ENCODE results near the gene PPP2R5C.

PPP2R5C gene

DNA sequence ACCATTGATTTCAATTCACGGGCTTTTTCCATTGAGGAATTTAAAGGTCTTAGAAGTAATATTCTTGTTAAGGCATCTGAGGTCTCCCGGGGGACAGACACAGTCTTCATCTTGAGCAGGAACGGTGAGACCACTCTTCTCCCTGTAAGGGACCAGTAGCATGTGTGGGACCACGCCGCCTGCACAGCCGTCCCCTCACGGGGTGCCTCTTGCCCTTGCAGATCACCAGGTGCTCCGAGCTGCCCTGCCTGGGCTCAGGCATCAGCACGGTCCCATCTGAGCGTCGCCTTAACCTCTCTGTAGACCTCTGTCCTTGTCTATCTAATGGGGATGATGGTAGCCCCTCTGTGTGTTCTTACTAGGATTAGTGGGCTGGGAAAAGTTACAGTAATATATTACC lies 74.1 kb downstream of the PPP2R5C start:
- ATAC-seq = no peak
- TF ChIP-seq ZFP30 (CRISPR knock-in tag; IDR thresholded peaks at IDR 0.05) (no peak), GLIS3 (CRISPR knock-in tag; IDR thresholded peaks at IDR 0.05) (no peak), PPARA (CRISPR knock-in tag; IDR thresholded peaks at IDR 0.05; ENCODE audit: borderline replicate concordance) (no peak), ARNTL (CRISPR knock-in tag; IDR thresholded peaks at IDR 0.05; ENCODE audit: borderline replicate concordance, low read depth) (no peak), ZFP3 (CRISPR knock-in tag; IDR thresholded peaks at IDR 0.05) (no peak), TOX (CRISPR knock-in tag; IDR thresholded peaks at IDR 0.05; ENCODE audit: borderline replicate concordance) (no peak), CSDC2 (CRISPR knock-in tag; IDR thresholded peaks at IDR 0.05) (no peak), ESRRG (CRISPR knock-in tag; IDR thresholded peaks at IDR 0.05) (no peak), RARB (CRISPR knock-in tag; IDR thresholded peaks at IDR 0.05) (no peak), ZC3H10 (CRISPR knock-in tag; IDR thresholded peaks at IDR 0.05) (no peak), PATZ1 (CRISPR knock-in tag; IDR thresholded peaks at IDR 0.05; ENCODE audit: borderline replicate concordance) (no peak), OSR1 (CRISPR knock-in tag; IDR thresholded peaks at IDR 0.05) (no peak), SNAI2 (CRISPR knock-in tag; IDR thresholded peaks at IDR 0.05) (no peak), BACH2 (CRISPR knock-in tag; IDR thresholded peaks at IDR 0.05; ENCODE audit: borderline replicate concordance) (no peak), ZNF565 (CRISPR knock-in tag; conservative IDR thresholded peaks at IDR 0.05; ENCODE audit: low read depth) (no peak), TCF4 (CRISPR knock-in tag; IDR thresholded peaks at IDR 0.05; ENCODE audit: borderline replicate concordance) (no peak)
- TF ChIP-seq, protein P1, sequence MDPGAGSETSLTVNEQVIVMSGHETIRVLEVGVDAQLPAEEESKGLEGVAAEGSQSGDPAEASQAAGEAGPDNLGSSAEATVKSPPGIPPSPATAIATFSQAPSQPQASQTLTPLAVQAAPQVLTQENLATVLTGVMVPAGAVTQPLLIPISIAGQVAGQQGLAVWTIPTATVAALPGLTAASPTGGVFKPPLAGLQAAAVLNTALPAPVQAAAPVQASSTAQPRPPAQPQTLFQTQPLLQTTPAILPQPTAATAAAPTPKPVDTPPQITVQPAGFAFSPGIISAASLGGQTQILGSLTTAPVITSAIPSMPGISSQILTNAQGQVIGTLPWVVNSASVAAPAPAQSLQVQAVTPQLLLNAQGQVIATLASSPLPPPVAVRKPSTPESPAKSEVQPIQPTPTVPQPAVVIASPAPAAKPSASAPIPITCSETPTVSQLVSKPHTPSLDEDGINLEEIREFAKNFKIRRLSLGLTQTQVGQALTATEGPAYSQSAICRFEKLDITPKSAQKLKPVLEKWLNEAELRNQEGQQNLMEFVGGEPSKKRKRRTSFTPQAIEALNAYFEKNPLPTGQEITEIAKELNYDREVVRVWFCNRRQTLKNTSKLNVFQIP (CRISPR knock-in tag; IDR thresholded peaks at IDR 0.05; ENCODE audit: borderline replicate concordance, low read depth) = no peak
- TF ChIP-seq, protein P2, sequence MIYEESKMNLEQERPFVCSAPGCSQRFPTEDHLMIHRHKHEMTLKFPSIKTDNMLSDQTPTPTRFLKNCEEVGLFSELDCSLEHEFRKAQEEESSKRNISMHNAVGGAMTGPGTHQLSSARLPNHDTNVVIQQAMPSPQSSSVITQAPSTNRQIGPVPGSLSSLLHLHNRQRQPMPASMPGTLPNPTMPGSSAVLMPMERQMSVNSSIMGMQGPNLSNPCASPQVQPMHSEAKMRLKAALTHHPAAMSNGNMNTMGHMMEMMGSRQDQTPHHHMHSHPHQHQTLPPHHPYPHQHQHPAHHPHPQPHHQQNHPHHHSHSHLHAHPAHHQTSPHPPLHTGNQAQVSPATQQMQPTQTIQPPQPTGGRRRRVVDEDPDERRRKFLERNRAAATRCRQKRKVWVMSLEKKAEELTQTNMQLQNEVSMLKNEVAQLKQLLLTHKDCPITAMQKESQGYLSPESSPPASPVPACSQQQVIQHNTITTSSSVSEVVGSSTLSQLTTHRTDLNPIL (CRISPR knock-in tag; IDR thresholded peaks at IDR 0.05; ENCODE audit: low read depth) = no peak
- TF ChIP-seq, protein P3, sequence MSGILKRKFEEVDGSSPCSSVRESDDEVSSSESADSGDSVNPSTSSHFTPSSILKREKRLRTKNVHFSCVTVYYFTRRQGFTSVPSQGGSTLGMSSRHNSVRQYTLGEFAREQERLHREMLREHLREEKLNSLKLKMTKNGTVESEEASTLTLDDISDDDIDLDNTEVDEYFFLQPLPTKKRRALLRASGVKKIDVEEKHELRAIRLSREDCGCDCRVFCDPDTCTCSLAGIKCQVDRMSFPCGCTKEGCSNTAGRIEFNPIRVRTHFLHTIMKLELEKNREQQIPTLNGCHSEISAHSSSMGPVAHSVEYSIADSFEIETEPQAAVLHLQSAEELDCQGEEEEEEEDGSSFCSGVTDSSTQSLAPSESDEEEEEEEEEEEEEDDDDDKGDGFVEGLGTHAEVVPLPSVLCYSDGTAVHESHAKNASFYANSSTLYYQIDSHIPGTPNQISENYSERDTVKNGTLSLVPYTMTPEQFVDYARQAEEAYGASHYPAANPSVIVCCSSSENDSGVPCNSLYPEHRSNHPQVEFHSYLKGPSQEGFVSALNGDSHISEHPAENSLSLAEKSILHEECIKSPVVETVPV (CRISPR knock-in tag; IDR thresholded peaks at IDR 0.05) = no peak

- ATAC-seq = peak; percentile 13; the same call in 2 of the 3 replicates
- TF ChIP-seq, protein P1 (CRISPR knock-in tag; IDR thresholded peaks at IDR 0.05; ENCODE audit: borderline replicate concordance, low read depth) = no peak
- TF ChIP-seq ARNTL (CRISPR knock-in tag; IDR thresholded peaks at IDR 0.05; ENCODE audit: borderline replicate concordance, low read depth) = no peak
- no peak for TF ChIP-seq ZFP3 (CRISPR knock-in tag; IDR thresholded peaks at IDR 0.05)
- TF ChIP-seq ZNF8 (CRISPR knock-in tag; IDR thresholded peaks at IDR 0.05) = no peak
- no peak for TF ChIP-seq ZNF565 (CRISPR knock-in tag; conservative IDR thresholded peaks at IDR 0.05; ENCODE audit: low read depth)
- TF ChIP-seq TOX (CRISPR knock-in tag; IDR thresholded peaks at IDR 0.05; ENCODE audit: borderline replicate concordance) = no peak
- no peak for TF ChIP-seq CSDC2 (CRISPR knock-in tag; IDR thresholded peaks at IDR 0.05)
- no peak for TF ChIP-seq ZFP30 (CRISPR knock-in tag; IDR thresholded peaks at IDR 0.05)
- no peak for TF ChIP-seq PPARA (CRISPR knock-in tag; IDR thresholded peaks at IDR 0.05; ENCODE audit: borderline replicate concordance)
- no peak for TF ChIP-seq ZNF70 (CRISPR knock-in tag; IDR thresholded peaks at IDR 0.05)
- no peak for TF ChIP-seq PATZ1 (CRISPR knock-in tag; IDR thresholded peaks at IDR 0.05; ENCODE audit: borderline replicate concordance)
- TF ChIP-seq, protein P2 (CRISPR knock-in tag; IDR thresholded peaks at IDR 0.05; ENCODE audit: low read depth) = no peak
- no peak for TF ChIP-seq ESRRG (CRISPR knock-in tag; IDR thresholded peaks at IDR 0.05)
- TF ChIP-seq OSR1 (CRISPR knock-in tag; IDR thresholded peaks at IDR 0.05) = no peak
- no peak for TF ChIP-seq ISL1 (CRISPR knock-in tag; IDR thresholded peaks at IDR 0.05)
- TF ChIP-seq BACH2 (CRISPR knock-in tag; IDR thresholded peaks at IDR 0.05; ENCODE audit: borderline replicate concordance) = no peak
These were observed 74.6 kb downstream of the PPP2R5C start for GRCh38 chr14:101836135-101836534.

Data from SK-N-SH treated with all-trans-retinoic acid at 6 μM for 48 hours (cell line).